H1 (cell line): ENCODE results near the gene ZC3H7B. TPM values are rescaled to one million over a fixed set of nuclear protein-coding genes. Genes with fewer than 3 reads are reported as not detected.

Source experiments
- CTCF ChIA-PET: fragments of 300-600 bp; sonication (Branson Sonifier 250); formaldehyde crosslinking; loops from one replicate; lab custom pipeline; 2021; ENCODE audit not compliant: partially characterized antibody; lab: Charles Lee
- POLR2A ChIA-PET: fragments of 300-600 bp; sonication (Branson Sonifier 250); formaldehyde crosslinking; loops from one replicate; lab custom pipeline; 2021; ENCODE audit warnings: inconsistent platforms; ENCODE audit not compliant: partially characterized antibody; lab: Charles Lee
- DNase-seq, 2 experiments: peaks; one replicate each; pipeline versions ENCODE4 v3.0.0 to v3.0.0-alpha.2; 2010 to 2022; ENCODE audit warnings: low spot score in 2 of 2, low read depth in 1 of 2, mixed read lengths in 1 of 2
- FAIRE-seq: peaks from 2 replicates; lab custom pipeline; 2011; peaks lifted over from hg19 to GRCh38; lab: Jason Lieb, UNC
- H2AFZ ChIP-seq: 2 replicates; pipeline ENCODE4 v1.8.1; 2012; ENCODE audit warnings: low read length, inconsistent platforms
- H2AK5ac ChIP-seq: 2 replicates; pipeline ENCODE4 v1.6.1; 2013; ENCODE audit warnings: low read depth, low read length
- H2BK120ac ChIP-seq: replicated peaks from 2 replicates; pipeline ENCODE3; 2013; ENCODE audit warnings: low read depth, low read length, inconsistent platforms
- H2BK12ac ChIP-seq: 2 replicates; pipeline ENCODE4 v1.6.1; 2013; ENCODE audit warnings: low read depth, low read length
- H2BK15ac ChIP-seq: 2 replicates; pipeline ENCODE4 v1.6.1; 2013; ENCODE audit warnings: low read length
- H2BK20ac ChIP-seq: 2 replicates; pipeline ENCODE4 v1.6.1; 2013; ENCODE audit warnings: low read length
- H2BK5ac ChIP-seq: 2 replicates; pipeline ENCODE4 v1.6.1; 2013; ENCODE audit warnings: low read depth, low read length
- H3K14ac ChIP-seq: 2 replicates; pipeline ENCODE4 v1.6.1; 2013; ENCODE audit warnings: inconsistent platforms; ENCODE audit not compliant: insufficient read length
- H3K18ac ChIP-seq: 2 replicates; pipeline ENCODE4 v1.6.1; 2013; ENCODE audit warnings: low read length; ENCODE audit errors: extremely low read depth
- H3K23ac ChIP-seq: 2 replicates; pipeline ENCODE4 v1.6.1; 2013; ENCODE audit warnings: inconsistent platforms; ENCODE audit not compliant: insufficient read length
- H3K23me2 ChIP-seq: 2 replicates; pipeline ENCODE4 v1.6.1; 2013; ENCODE audit warnings: low read depth, low read length
- H3K27ac ChIP-seq: 2 replicates; pipeline ENCODE4 v1.6.1; 2011; ENCODE audit warnings: low read depth, low read length, inconsistent platforms
- H3K27me3 ChIP-seq, 4 experiments: replicated peaks in 1 of 4; 1 replicate in 1 of 4; 2 replicates in 3 of 4; pipeline versions ENCODE4 v1.6.1 to v1.8.1; 2011 to 2013; ENCODE audit warnings: low read length in 3 of 4, mild to moderate bottlenecking in 3 of 4, inconsistent platforms in 2 of 4, mixed read lengths in 2 of 4, moderate library complexity in 1 of 4; ENCODE audit not compliant: control insufficient read depth in 3 of 4, insufficient read depth in 3 of 4; ENCODE audit errors: extremely low read depth in 1 of 4
- H3K36me3 ChIP-seq, 4 experiments: 2 replicates each; pipeline versions ENCODE4 v1.6.1 to v1.8.1; 2011 to 2013; ENCODE audit warnings: mild to moderate bottlenecking in 4 of 4, low read length in 3 of 4, moderate library complexity in 2 of 4, control low read depth in 1 of 4, inconsistent platforms in 1 of 4; ENCODE audit not compliant: insufficient read depth in 4 of 4, control insufficient read depth in 2 of 4
- H3K4ac ChIP-seq: replicated peaks from 2 replicates; pipeline ENCODE3; 2013; ENCODE audit warnings: low read length, low read depth, mixed read lengths, inconsistent platforms; ENCODE audit not compliant: insufficient read length
- H3K4me1 ChIP-seq, 4 experiments: replicated peaks in 1 of 4; 1 replicate in 1 of 4; 2 replicates in 3 of 4; pipeline versions ENCODE4 v1.6.1 to v1.8.1; 2011 to 2013; ENCODE audit warnings: low read length in 3 of 4, inconsistent platforms in 2 of 4, mixed read lengths in 1 of 4; ENCODE audit not compliant: insufficient read depth in 4 of 4, control insufficient read depth in 3 of 4
- H3K4me2 ChIP-seq, 2 experiments: 2 replicates each; pipeline versions ENCODE4 v1.6.1 to v1.8.1; 2011 to 2013; ENCODE audit warnings: low read depth in 2 of 2, low read length in 2 of 2, control low read depth in 1 of 2, inconsistent platforms in 1 of 2, mild to moderate bottlenecking in 1 of 2; ENCODE audit not compliant: insufficient read depth in 1 of 2
- H3K4me3 ChIP-seq, 4 experiments: fragments of 200-600, 300-600 bp in 1 of 4; sonication (generic), shearing (Covaris generic), sonication (Bioruptor Twin) in 1 of 4; 2 replicates each; pipeline versions ENCODE4 v1.5.1 to v1.8.1; 2011 to 2016; ENCODE audit warnings: low read length in 4 of 4, low read depth in 3 of 4, control low read depth in 2 of 4, inconsistent platforms in 2 of 4, mild to moderate bottlenecking in 2 of 4, mixed read lengths in 1 of 4, moderate library complexity in 1 of 4; ENCODE audit not compliant: insufficient read depth in 2 of 4; ENCODE audit errors: extremely low read depth in 1 of 4
- H3K56ac ChIP-seq: replicated peaks from 2 replicates; pipeline ENCODE3; 2013; ENCODE audit warnings: low read depth, mild to moderate bottlenecking, mixed read lengths, low read length, inconsistent platforms; ENCODE audit not compliant: insufficient read length
- H3K79me1 ChIP-seq: 2 replicates; pipeline ENCODE4 v1.6.1; 2013; ENCODE audit warnings: low read depth, low read length, control low read depth
- H3K79me2 ChIP-seq, 2 experiments: 2 replicates each; pipeline versions ENCODE4 v1.6.1 to v1.8.1; 2012 to 2013; ENCODE audit warnings: low read length in 2 of 2, mild to moderate bottlenecking in 2 of 2, inconsistent platforms in 1 of 2; ENCODE audit not compliant: insufficient read depth in 2 of 2, control insufficient read depth in 1 of 2
- H3K9ac ChIP-seq, 4 experiments: replicated peaks in 1 of 4; 1 replicate in 1 of 4; 2 replicates in 3 of 4; pipeline versions ENCODE4 v1.6.1 to v1.8.1; 2011 to 2013; ENCODE audit warnings: low read depth in 3 of 4, low read length in 3 of 4, control low read depth in 2 of 4, mild to moderate bottlenecking in 2 of 4, moderate library complexity in 2 of 4, inconsistent platforms in 1 of 4; ENCODE audit errors: extremely low read depth in 1 of 4
- H3K9me3 ChIP-seq, 2 experiments: 2 replicates each; pipeline versions ENCODE4 v1.6.1 to v1.8.1; 2012 to 2013; ENCODE audit warnings: mild to moderate bottlenecking in 2 of 2, moderate library complexity in 2 of 2, control low read depth in 1 of 2, inconsistent platforms in 1 of 2, low read depth in 1 of 2, low read length in 1 of 2, mixed read lengths in 1 of 2; ENCODE audit not compliant: insufficient read depth in 2 of 2
- H4K20me1 ChIP-seq, 2 experiments: replicated peaks in 1 of 2; 2 replicates each; pipeline versions ENCODE3 to v1.8.1; 2011 to 2013; ENCODE audit warnings: inconsistent platforms in 2 of 2, low read length in 2 of 2, mild to moderate bottlenecking in 1 of 2; ENCODE audit not compliant: insufficient read depth in 2 of 2, control insufficient read depth in 1 of 2
- H4K5ac ChIP-seq: 2 replicates; pipeline ENCODE4 v1.6.1; 2013; ENCODE audit warnings: low read length, low read depth, mixed read lengths, inconsistent platforms; ENCODE audit not compliant: insufficient read length
- H4K8ac ChIP-seq: 2 replicates; pipeline ENCODE4 v1.8.0; 2013; ENCODE audit warnings: mild to moderate bottlenecking, moderate library complexity, low read length, inconsistent platforms; ENCODE audit not compliant: insufficient read depth; ENCODE audit errors: extremely low read depth
- H4K91ac ChIP-seq: replicated peaks from 2 replicates; pipeline ENCODE3; 2013; ENCODE audit warnings: low read length, mixed read lengths, inconsistent platforms; ENCODE audit not compliant: insufficient read length
- GABPA ChIP-seq: IDR thresholded peaks from 2 replicates; pipeline ENCODE4 v1.6.1; 2011; ENCODE audit warnings: mild to moderate bottlenecking, low read length, moderate library complexity, borderline replicate concordance; ENCODE audit not compliant: insufficient read depth
- HDAC2 ChIP-seq, 2 experiments: fragments of 300-600 bp in 1 of 2; sonication (generic) in 1 of 2; IDR thresholded peaks; 2 replicates each; pipeline ENCODE4 v1.6.1; 2011 to 2012; ENCODE audit warnings: low read depth in 2 of 2, low read length in 2 of 2, mild to moderate bottlenecking in 2 of 2, moderate library complexity in 2 of 2, borderline replicate concordance in 1 of 2, inconsistent platforms in 1 of 2
- HDAC6 ChIP-seq: IDR thresholded peaks from one replicate; pipeline ENCODE4 v1.7.1; 2012; ENCODE audit warnings: low read depth, mild to moderate bottlenecking, inconsistent platforms, low read length, moderate library complexity
- KDM4A ChIP-seq: IDR thresholded peaks from one replicate; pipeline ENCODE4 v1.7.1; 2012; ENCODE audit warnings: low read depth, mild to moderate bottlenecking, moderate library complexity, low read length, inconsistent platforms; ENCODE audit not compliant: severe bottlenecking
- MAFK ChIP-seq: IDR thresholded peaks from 2 replicates; pipeline ENCODE4 v1.6.1; 2012; ENCODE audit warnings: low read depth, mild to moderate bottlenecking, improper control_type of control experiment, low read length
- PHF8 ChIP-seq: fragments of 200-600 bp; sonication (generic); conservative IDR thresholded peaks from 2 replicates; pipeline ENCODE4 v1.7.1; 2012; ENCODE audit warnings: low read depth, mild to moderate bottlenecking, inconsistent platforms, low read length, moderate library complexity
- SP2 ChIP-seq: IDR thresholded peaks from 2 replicates; pipeline ENCODE4 v1.6.1; 2012; ENCODE audit warnings: mild to moderate bottlenecking, low read length, inconsistent platforms
- TAF1 ChIP-seq: IDR thresholded peaks from 2 replicates; pipeline ENCODE4 v1.6.1; 2011; ENCODE audit warnings: mild to moderate bottlenecking, low read depth, low read length
- TAF7 ChIP-seq: optimal IDR thresholded peaks from 2 replicates; pipeline ENCODE3; 2011; ENCODE audit warnings: low read depth, mild to moderate bottlenecking, inconsistent platforms, low read length, moderate library complexity, borderline replicate concordance
- TBP ChIP-seq: IDR thresholded peaks from 2 replicates; pipeline ENCODE4 v1.6.1; 2011; ENCODE audit warnings: low read depth, low read length, improper control_type of control experiment
- TCF12 ChIP-seq: IDR thresholded peaks from 2 replicates; pipeline ENCODE4 v1.6.1; 2011; ENCODE audit warnings: low read depth, mild to moderate bottlenecking, low read length
- YY1 ChIP-seq: IDR thresholded peaks from 2 replicates; pipeline ENCODE4 v1.6.1; 2011; ENCODE audit warnings: low read depth, mild to moderate bottlenecking, low read length
- ZNF274 ChIP-seq: IDR thresholded peaks from 2 replicates; pipeline ENCODE4 v1.7.0; 2012; ENCODE audit warnings: low read length, borderline replicate concordance; ENCODE audit errors: extremely low read depth
- WGBS, 2 experiments: shearing (Covaris generic) in 1 of 2; methylation state at CpG; one replicate each; pipeline versions ENCODE4 v1.1.6 to v1.1.7; 2013 to 2015; ENCODE audit warnings: low lambda C conversion rate in 2 of 2, mixed read lengths in 2 of 2, inconsistent platforms in 1 of 2, low coverage in 1 of 2, missing lambda C conversion rate in 1 of 2; ENCODE audit not compliant: insufficient replicate concordance in 2 of 2, insufficient coverage in 1 of 2, insufficient read length in 1 of 2; ENCODE audit errors: extremely low coverage in 1 of 2, missing lambda C conversion rate in 1 of 2; 5-methylcytosine and 5-hydroxymethylcytosine counted together
- polyA plus RNA-seq, 7 experiments: library from polyadenylated mRNA; depleted of rRNA in 3 of 7; stranded (reverse) in 5 of 7; unstranded in 2 of 7; fragments of >200 nt in 5 of 7; fragments of 200-250 nt in 2 of 7; gene quantifications; 1 replicate in 5 of 7; 2 replicates in 1 of 7; 4 replicates in 1 of 7; pipeline versions ENCODE4 v1.2.1 to v1.2.3, GENCODE V29; 2011 to 2013; ENCODE audit warnings: missing spikeins in 2 of 7, mixed read lengths in 2 of 7
- total RNA-seq: library from RNA; stranded (reverse); fragmentation: NEBNext Ultra II Directional; extraction: Animal tissue kit (Norgen Biotek cat#: 25700); gene quantifications from 2 replicates; pipeline ENCODE4 v1.2.1, GENCODE V29; 2021
- TF ChIP-seq, protein P1 (sequence below): IDR thresholded peaks from 2 replicates; pipeline ENCODE4 v1.6.1; 2012; ENCODE audit warnings: inconsistent platforms

The ZC3H7B gene
- total and polyA plus RNA-seq, 2 of the 8 experiments (the other 6 are each of a cell fraction or from before 2014, with no cell fraction given): 35.5 to 78.6 TPM

DNA sequence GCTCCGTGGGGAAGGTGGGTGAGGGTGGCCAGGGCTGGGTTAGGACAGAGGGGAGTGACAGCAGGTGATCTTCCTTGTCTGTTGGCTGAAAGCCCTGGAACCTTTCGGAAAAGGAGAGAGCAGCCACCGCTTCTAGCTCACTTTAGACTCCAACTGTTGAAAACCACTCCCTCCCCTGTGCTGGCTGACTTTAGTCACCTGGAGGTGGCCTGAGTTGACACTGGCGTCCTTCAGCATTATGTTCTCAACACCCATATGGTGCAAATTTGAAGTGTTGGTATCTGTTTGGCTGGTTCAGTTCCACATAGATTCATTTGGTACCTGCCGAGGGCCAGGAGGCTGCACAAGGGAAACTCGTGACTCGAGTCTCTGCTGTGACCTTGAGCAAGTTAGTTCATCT is 28.8 kb downstream of the ZC3H7B start:
- H4K91ac ChIP-seq: no peak overlapping the region
- H3K23ac ChIP-seq: no peak overlapping the region
- no peak overlapping the region for H3K4ac ChIP-seq
- H3K79me2 ChIP-seq: no peaks in the 10 kb centered on the region
- peaks cover 0 to 4% of the 10 kb centered on the region in 2 experiments for H4K20me1 ChIP-seq
- no peaks in the 10 kb centered on the region for H3K27me3 ChIP-seq
- H2AFZ ChIP-seq: no peak overlapping the region
- no peak overlapping the region for H2BK15ac ChIP-seq
- no peak overlapping the region for H4K8ac ChIP-seq
- H2BK120ac ChIP-seq: no peak overlapping the region
- H3K4me2 ChIP-seq: no peak overlapping the region
- no peak overlapping the region; the same call in 1 of the 2 replicates for H3K27ac ChIP-seq
- H3K56ac ChIP-seq: no peak overlapping the region
- no peak overlapping the region for H3K9ac ChIP-seq
- no peaks in the 10 kb centered on the region for H3K9me3 ChIP-seq
- ChIA-PET POLR2A (interaction anchor here (1.2 kb wide), 2 partner anchors 15 to 23 kb away, joined by 3 read pairs; no protein-coding TSS in a partner anchor), CTCF (no interaction called here)
- DNase-seq (no peak), FAIRE-seq (no peak)
- 95% methylated on average over 7 of the region's 7 CpGs; no CpG with 5 or more reads in 1 of the 2 experiments for WGBS, 2 experiments
- H3K79me1 ChIP-seq: no peaks in the 10 kb centered on the region
- H2BK5ac ChIP-seq: no peak overlapping the region
- H4K5ac ChIP-seq: no peak overlapping the region
- H3K36me3 ChIP-seq: peaks cover 19 to 59% (median 29%) of the 10 kb centered on the region in 4 experiments
- H3K18ac ChIP-seq: no peak overlapping the region
- H2BK12ac ChIP-seq: no peak overlapping the region
- no peak overlapping the region for H2AK5ac ChIP-seq
- H2BK20ac ChIP-seq: no peak overlapping the region
- H3K23me2 ChIP-seq: no peaks in the 10 kb centered on the region
- no peak overlapping the region for H3K14ac ChIP-seq
- H3K4me3 ChIP-seq: no peak overlapping the region
- H3K4me1 ChIP-seq: peaks cover 0 to 8% (median 0%) of the 10 kb centered on the region in 4 experiments; a peak in 2 of 7 replicates
- no peak for TF ChIP-seq SP2
- TF ChIP-seq MAFK: no peak
- TF ChIP-seq HDAC6: no peak
- TF ChIP-seq GABPA: no peak
- TF ChIP-seq, protein P1, sequence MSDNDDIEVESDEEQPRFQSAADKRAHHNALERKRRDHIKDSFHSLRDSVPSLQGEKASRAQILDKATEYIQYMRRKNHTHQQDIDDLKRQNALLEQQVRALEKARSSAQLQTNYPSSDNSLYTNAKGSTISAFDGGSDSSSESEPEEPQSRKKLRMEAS: no peak
- TF ChIP-seq TAF1: no peak
- TF ChIP-seq YY1: no peak
- no peak for TF ChIP-seq TCF12
- no peak for TF ChIP-seq TAF7
- TF ChIP-seq TBP: no peak
- TF ChIP-seq KDM4A: no peak
- TF ChIP-seq HDAC2 (IDR thresholded peaks at IDR 0.05; ENCODE audit: borderline replicate concordance in 1 of 2, low read depth in 2 of 2, low read length in 2 of 2): no peak
- TF ChIP-seq ZNF274: no peak
- TF ChIP-seq PHF8: no peak
